Activated naive CD4-positive, alpha-beta T cell (primary cell): ENCODE results near the gene ENOX1.
"Not testable (repeated sequence)": the region's sequence is repeated elsewhere in the genome, so short reads cannot be mapped to it uniquely, and the experiment has no call there.

Source experiments
- DNase-seq, 4 experiments: peaks; one replicate each; lab custom pipeline; 2025; lab: John Stamatoyannopoulos, UW

ENOX1 gene

GRCh38 chr13:43356567-43356966, 430.2 kb downstream of the ENOX1 start:
- no peak for DNase-seq

- DNase-seq: no peak
Observed at GRCh38 chr13:43355774-43356173, 431.0 kb downstream of the ENOX1 start.

GRCh38 chr13:43354153-43354945, 432.4 kb downstream of the ENOX1 start:
- no peak for DNase-seq

GRCh38 chr13:43353631-43354030, 433.1 kb downstream of the ENOX1 start:
- DNase-seq: no peak

- not testable (repeated sequence) for DNase-seq
Observed at GRCh38 chr13:43351612-43352011, 435.2 kb downstream of the ENOX1 start.

GRCh38 chr13:43348397-43348796, 438.4 kb downstream of the ENOX1 start:
- DNase-seq: no peak

- DNase-seq: no peak
Observed at GRCh38 chr13:43347877-43348276, 438.9 kb downstream of the ENOX1 start.

GRCh38 chr13:43346427-43346826, 440.3 kb downstream of the ENOX1 start:
- DNase-seq: no peak

GRCh38 chr13:43343645-43344044, 443.1 kb downstream of the ENOX1 start:
- DNase-seq: no peak

- DNase-seq: no peak
Observed at GRCh38 chr13:43339805-43340550, 446.8 kb downstream of the ENOX1 start.

- DNase-seq: no peak
Observed at GRCh38 chr13:43339145-43339804, 447.5 kb downstream of the ENOX1 start.

- no peak for DNase-seq
Observed at GRCh38 chr13:43335764-43336163, 451.0 kb downstream of the ENOX1 start.

GRCh38 chr13:43333176-43333575, 453.6 kb downstream of the ENOX1 start:
- DNase-seq: no peak

- no peak for DNase-seq
Observed at GRCh38 chr13:43331672-43332071, 455.1 kb downstream of the ENOX1 start.

- no peak for DNase-seq
Observed at GRCh38 chr13:43329702-43330101, 457.1 kb downstream of the ENOX1 start.

GRCh38 chr13:43328907-43329306, 457.9 kb downstream of the ENOX1 start:
- DNase-seq: no peak

- DNase-seq: no peak
Observed at GRCh38 chr13:43326100-43326499, 460.7 kb downstream of the ENOX1 start.

- no peak for DNase-seq
Observed at GRCh38 chr13:43325636-43326035, 461.1 kb downstream of the ENOX1 start.

GRCh38 chr13:43324129-43324528, 462.6 kb downstream of the ENOX1 start:
- no peak for DNase-seq

- no peak for DNase-seq
Observed at GRCh38 chr13:43319617-43320444, 466.9 kb downstream of the ENOX1 start.

- no peak for DNase-seq
Observed at GRCh38 chr13:43316946-43317353, 469.8 kb downstream of the ENOX1 start.

- no peak for DNase-seq
Observed at GRCh38 chr13:43316281-43316680, 470.5 kb downstream of the ENOX1 start.
